Measurements from ENCODE around the gene AKT1S1.

GRCh38 chr19:49923055-49924003 lies 46.2 kb upstream of the AKT1S1 start:
- TF ChIP-seq POLR2A (IDR thresholded peaks at IDR 0.05) (no peak), CTCF (IDR thresholded peaks at IDR 0.05) (no peak)

Measured in heart left ventricle (tissue), 13 donors.